GM18526 (cell line): ENCODE measurements around the gene JMJD4.

ENCODE experiments used
- POLR2A ChIP-seq: IDR thresholded peaks from 3 replicates; pipeline ENCODE4 v1.6.1; 2011; ENCODE audit not compliant: insufficient read length; ENCODE audit errors: extremely low read depth

JMJD4 gene

GRCh38 chr1:227707846-227708245, 27.3 kb downstream of the JMJD4 start:
- TF ChIP-seq POLR2A: no peak

DNA sequence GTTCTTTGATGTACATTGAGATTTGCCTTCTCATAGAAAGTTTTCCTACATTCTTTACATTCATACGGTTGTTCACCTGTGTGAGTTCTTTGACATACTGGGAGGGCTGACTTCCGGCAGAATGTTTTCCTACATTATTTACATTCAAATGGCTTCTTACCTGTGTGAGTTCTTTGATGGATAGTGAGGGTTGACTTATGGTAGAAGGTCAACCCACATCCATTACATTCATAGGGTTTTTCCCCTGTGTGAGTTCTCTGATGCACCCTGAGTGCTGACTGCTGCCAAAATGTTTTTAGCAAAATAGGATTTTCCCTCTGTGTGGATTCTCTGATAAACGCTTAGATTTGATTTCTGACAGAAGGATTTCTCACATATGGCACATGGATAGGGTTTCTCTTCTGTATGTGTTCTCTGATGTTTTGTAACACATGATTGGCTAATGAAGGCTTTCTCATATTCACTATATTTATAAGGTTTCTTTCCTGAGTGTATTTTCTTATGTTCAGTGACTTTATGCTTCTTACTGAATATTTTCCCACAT, 37.7 kb downstream of the JMJD4 start:
- TF ChIP-seq POLR2A: no peak

- TF ChIP-seq POLR2A: no peak
Observed at GRCh38 chr1:227685807-227686206, 49.3 kb downstream of the JMJD4 start.
